ENCODE results near the gene ZNF710. TPM values are rescaled to one million over a fixed set of nuclear protein-coding genes. Genes with fewer than 3 reads are reported as not detected.

ZNF710 gene
- total and polyA plus RNA-seq, 2 experiments from 2014 or later = 15.9 to 18.2 TPM

DNA sequence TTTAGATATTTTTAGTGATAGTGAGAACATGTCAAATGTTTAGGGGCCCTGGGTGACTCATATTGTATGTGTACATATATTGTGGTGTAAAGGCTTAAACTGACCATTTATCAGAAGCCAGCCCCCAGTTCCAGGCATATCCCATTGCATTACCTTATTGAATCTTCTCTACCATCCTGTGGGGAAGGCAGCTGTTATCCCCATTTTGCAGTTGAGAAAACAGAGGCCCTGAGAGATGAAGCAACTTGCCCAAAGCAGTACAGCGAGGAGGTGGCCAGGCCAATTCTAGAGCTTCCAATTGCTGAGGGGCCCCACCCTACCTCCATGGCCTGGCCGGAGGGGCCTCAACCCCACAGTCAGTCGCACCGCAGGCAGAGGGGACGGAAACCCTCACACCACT, 47.9 kb downstream of the ZNF710 start:
- Histone ChIP-seq H3K9me2 (ENCODE audit: insufficient read depth) (no peaks in the 10 kb centered on the region), H3K4me3 (no peak overlapping the region), H2AFZ (no peak overlapping the region), H4K20me1 (replicated peaks; ENCODE audit: insufficient read depth) (no peaks in the 10 kb centered on the region; the same call in 1 of the 2 replicates), H3K79me2 (replicated peaks; ENCODE audit: insufficient read depth) (no peaks in the 10 kb centered on the region; the same call in 1 of the 2 replicates), H3F3A (replicated peaks; ENCODE audit: low read depth) (no peaks in the 10 kb centered on the region), H3K27me3 (ENCODE audit: insufficient read depth) (no peaks in the 10 kb centered on the region), H3K36me3 (ENCODE audit: insufficient read depth) (no peaks in the 10 kb centered on the region), H3K4me2 (no peak overlapping the region), H3K27ac (ENCODE audit: low read depth) (no peak overlapping the region), H3K4me1 (ENCODE audit: insufficient read depth) (no peaks in the 10 kb centered on the region)
- DNase-seq (ENCODE audit: low spot score) (no peak), ATAC-seq (no peak)
- H3K9me3 Mint-ChIP-seq = no peaks in the 10 kb centered on the region
- peaks cover 25% of the 10 kb centered on the region for H3K4me1 Mint-ChIP-seq
- no peaks in the 10 kb centered on the region for H3K36me3 Mint-ChIP-seq (ENCODE audit: low read depth)
- H3K27ac Mint-ChIP-seq = no peak overlapping the region
- no peak for TF ChIP-seq POLR2AphosphoS5 (IDR thresholded peaks at IDR 0.05; ENCODE audit: low read depth)
- TF ChIP-seq NANOG (IDR thresholded peaks at IDR 0.05; ENCODE audit: borderline replicate concordance) = no peak
- TF ChIP-seq, protein P1, sequence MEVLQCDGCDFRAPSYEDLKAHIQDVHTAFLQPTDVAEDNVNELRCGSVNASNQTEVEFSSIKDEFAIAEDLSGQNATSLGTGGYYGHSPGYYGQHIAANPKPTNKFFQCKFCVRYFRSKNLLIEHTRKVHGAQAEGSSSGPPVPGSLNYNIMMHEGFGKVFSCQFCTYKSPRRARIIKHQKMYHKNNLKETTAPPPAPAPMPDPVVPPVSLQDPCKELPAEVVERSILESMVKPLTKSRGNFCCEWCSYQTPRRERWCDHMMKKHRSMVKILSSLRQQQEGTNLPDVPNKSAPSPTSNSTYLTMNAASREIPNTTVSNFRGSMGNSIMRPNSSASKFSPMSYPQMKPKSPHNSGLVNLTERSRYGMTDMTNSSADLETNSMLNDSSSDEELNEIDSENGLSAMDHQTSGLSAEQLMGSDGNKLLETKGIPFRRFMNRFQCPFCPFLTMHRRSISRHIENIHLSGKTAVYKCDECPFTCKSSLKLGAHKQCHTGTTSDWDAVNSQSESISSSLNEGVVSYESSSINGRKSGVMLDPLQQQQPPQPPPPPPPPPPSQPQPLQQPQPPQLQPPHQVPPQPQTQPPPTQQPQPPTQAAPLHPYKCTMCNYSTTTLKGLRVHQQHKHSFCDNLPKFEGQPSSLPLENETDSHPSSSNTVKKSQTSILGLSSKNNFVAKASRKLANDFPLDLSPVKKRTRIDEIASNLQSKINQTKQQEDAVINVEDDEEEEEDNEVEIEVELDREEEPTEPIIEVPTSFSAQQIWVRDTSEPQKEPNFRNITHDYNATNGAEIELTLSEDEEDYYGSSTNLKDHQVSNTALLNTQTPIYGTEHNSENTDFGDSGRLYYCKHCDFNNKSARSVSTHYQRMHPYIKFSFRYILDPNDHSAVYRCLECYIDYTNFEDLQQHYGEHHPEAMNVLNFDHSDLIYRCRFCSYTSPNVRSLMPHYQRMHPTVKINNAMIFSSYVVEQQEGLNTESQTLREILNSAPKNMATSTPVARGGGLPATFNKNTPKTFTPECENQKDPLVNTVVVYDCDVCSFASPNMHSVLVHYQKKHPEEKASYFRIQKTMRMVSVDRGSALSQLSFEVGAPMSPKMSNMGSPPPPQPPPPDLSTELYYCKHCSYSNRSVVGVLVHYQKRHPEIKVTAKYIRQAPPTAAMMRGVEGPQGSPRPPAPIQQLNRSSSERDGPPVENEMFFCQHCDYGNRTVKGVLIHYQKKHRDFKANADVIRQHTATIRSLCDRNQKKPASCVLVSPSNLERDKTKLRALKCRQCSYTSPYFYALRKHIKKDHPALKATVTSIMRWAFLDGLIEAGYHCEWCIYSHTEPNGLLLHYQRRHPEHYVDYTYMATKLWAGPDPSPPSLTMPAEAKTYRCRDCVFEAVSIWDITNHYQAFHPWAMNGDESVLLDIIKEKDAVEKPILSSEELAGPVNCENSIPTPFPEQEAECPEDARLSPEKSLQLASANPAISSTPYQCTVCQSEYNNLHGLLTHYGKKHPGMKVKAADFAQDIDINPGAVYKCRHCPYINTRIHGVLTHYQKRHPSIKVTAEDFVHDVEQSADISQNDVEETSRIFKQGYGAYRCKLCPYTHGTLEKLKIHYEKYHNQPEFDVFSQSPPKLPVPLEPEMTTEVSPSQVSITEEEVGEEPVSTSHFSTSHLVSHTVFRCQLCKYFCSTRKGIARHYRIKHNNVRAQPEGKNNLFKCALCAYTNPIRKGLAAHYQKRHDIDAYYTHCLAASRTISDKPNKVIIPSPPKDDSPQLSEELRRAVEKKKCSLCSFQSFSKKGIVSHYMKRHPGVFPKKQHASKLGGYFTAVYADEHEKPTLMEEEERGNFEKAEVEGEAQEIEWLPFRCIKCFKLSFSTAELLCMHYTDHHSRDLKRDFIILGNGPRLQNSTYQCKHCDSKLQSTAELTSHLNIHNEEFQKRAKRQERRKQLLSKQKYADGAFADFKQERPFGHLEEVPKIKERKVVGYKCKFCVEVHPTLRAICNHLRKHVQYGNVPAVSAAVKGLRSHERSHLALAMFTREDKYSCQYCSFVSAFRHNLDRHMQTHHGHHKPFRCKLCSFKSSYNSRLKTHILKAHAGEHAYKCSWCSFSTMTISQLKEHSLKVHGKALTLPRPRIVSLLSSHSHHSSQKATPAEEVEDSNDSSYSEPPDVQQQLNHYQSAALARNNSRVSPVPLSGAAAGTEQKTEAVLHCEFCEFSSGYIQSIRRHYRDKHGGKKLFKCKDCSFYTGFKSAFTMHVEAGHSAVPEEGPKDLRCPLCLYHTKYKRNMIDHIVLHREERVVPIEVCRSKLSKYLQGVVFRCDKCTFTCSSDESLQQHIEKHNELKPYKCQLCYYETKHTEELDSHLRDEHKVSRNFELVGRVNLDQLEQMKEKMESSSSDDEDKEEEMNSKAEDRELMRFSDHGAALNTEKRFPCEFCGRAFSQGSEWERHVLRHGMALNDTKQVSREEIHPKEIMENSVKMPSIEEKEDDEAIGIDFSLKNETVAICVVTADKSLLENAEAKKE (CRISPR knock-in tag; IDR thresholded peaks at IDR 0.05) = no peak
- TF ChIP-seq EZH2 (IDR thresholded peaks at IDR 0.05; ENCODE audit: low read depth, unreplicated experiment) = no peak
- TF ChIP-seq JUNB (IDR thresholded peaks at IDR 0.05; ENCODE audit: unreplicated experiment) = no peak
- no peak for TF ChIP-seq ZNF331 (CRISPR knock-in tag; IDR thresholded peaks at IDR 0.05; ENCODE audit: low read depth)
- no peak for TF ChIP-seq EZH2phosphoT487 (IDR thresholded peaks at IDR 0.05; ENCODE audit: unreplicated experiment)
- no peak for TF ChIP-seq ZNF114 (CRISPR knock-in tag; IDR thresholded peaks at IDR 0.05)
- no peak overlapping the region for H3K4me3 Mint-ChIP-seq
- H3K27me3 Mint-ChIP-seq (ENCODE audit: insufficient read depth, low read depth, poor library complexity) = peaks cover 11% of the 10 kb centered on the region
